MG63 (cell line): Measurements from ENCODE around the gene NDUFAF3. TPM values are rescaled to one million over a fixed set of nuclear protein-coding genes. Genes with fewer than 3 reads are reported as not detected.

Experiments
- total RNA-seq: library from RNA; depleted of rRNA; stranded (reverse); fragments of >200 nt; shearing (Covaris generic); gene quantifications from 2 replicates; pipeline ENCODE4 v1.2.3, GENCODE V29; 2014; ENCODE audit warnings: low replicate concordance; rRNA removed

The NDUFAF3 gene
- total RNA-seq, 1 experiment from 2014 or later = 91.3 TPM

Other genes starting within 250 kb of the NDUFAF3 start
- 7.8 and 11.0 TPM in 2 replicates for gene PRKAR2A, start 174.2 kb upstream of the NDUFAF3 start, total RNA-seq
- 17.2 and 23.4 TPM in 2 replicates for gene SLC25A20, start 123.2 kb upstream of the NDUFAF3 start, total RNA-seq
- 76.4 and 113 TPM in 2 replicates for gene ARIH2, start 103.3 kb upstream of the NDUFAF3 start, total RNA-seq
- not detected in 2 replicates for gene P4HTM, start 31.9 kb upstream of the NDUFAF3 start, total RNA-seq
- gene WDR6, start 14.7 kb upstream of the NDUFAF3 start, total RNA-seq = 72.7 and 77.2 TPM in 2 replicates
- gene DALRD3, start 3.5 kb upstream of the NDUFAF3 start, total RNA-seq = 15.9 and 18.6 TPM in 2 replicates
- 304 and 356 TPM in 2 replicates for gene IMPDH2, start 7.3 kb downstream of the NDUFAF3 start, total RNA-seq
- gene QRICH1, start 72.0 kb downstream of the NDUFAF3 start, total RNA-seq = 69.4 and 77.3 TPM in 2 replicates
- 97.3 and 152 TPM in 2 replicates for gene QARS1, start 82.6 kb downstream of the NDUFAF3 start, total RNA-seq
- gene USP19, start 98.7 kb downstream of the NDUFAF3 start, total RNA-seq = 31.5 and 120 TPM in 2 replicates
- 32.7 and 99.4 TPM in 2 replicates for gene LAMB2, start 110.9 kb downstream of the NDUFAF3 start, total RNA-seq
- 36.4 and 39.6 TPM in 2 replicates for gene CCDC71, start 144.2 kb downstream of the NDUFAF3 start, total RNA-seq
- 7.6 and 8.8 TPM in 2 replicates for gene KLHDC8B, start 149.5 kb downstream of the NDUFAF3 start, total RNA-seq